ENCODE results near the gene AATF. TPM values are rescaled to one million over a fixed set of nuclear protein-coding genes. Genes with fewer than 3 reads are reported as not detected.
"Not testable (repeated sequence)": the region's sequence is repeated elsewhere in the genome, so short reads cannot be mapped to it uniquely, and the experiment has no call there.

Gene AATF
- total RNA-seq, 1 experiment from 2014 or later: 54.4 TPM

- no peak for DNase-seq (ENCODE audit: low read depth, low spot score)
- in situ Hi-C loops (cut with HindIII; ENCODE audit: low pct_unique_long_range_greater_than_20kb, low sequenced_read_pairs): no loop called here
Measured at GRCh38 chr17:37052450-37052849, 103.7 kb downstream of the AATF start.

GRCh38 chr17:37054894-37055293 is 106.1 kb downstream of the AATF start:
- in situ Hi-C loops (cut with HindIII; ENCODE audit: low pct_unique_long_range_greater_than_20kb, low sequenced_read_pairs): no loop called here
- peak; percentile 5 for DNase-seq (ENCODE audit: low read depth, low spot score)

GRCh38 chr17:37056622-37057021 is 107.9 kb downstream of the AATF start:
- in situ Hi-C loops (cut with HindIII; ENCODE audit: low pct_unique_long_range_greater_than_20kb, low sequenced_read_pairs): no loop called here
- DNase-seq (ENCODE audit: low read depth, low spot score): no peak

- in situ Hi-C loops (cut with HindIII; ENCODE audit: low pct_unique_long_range_greater_than_20kb, low sequenced_read_pairs): no loop called here
- DNase-seq (ENCODE audit: low read depth, low spot score): no peak
Measured at GRCh38 chr17:37059493-37059892, 110.7 kb downstream of the AATF start.

- DNase-seq (ENCODE audit: low read depth, low spot score): no peak
- in situ Hi-C loops (cut with HindIII; ENCODE audit: low pct_unique_long_range_greater_than_20kb, low sequenced_read_pairs): no loop called here
Measured at GRCh38 chr17:37060094-37060493, 111.3 kb downstream of the AATF start.

- no peak for DNase-seq (ENCODE audit: low read depth, low spot score)
- in situ Hi-C loops (cut with HindIII; ENCODE audit: low pct_unique_long_range_greater_than_20kb, low sequenced_read_pairs): no loop called here
Measured at GRCh38 chr17:37060928-37061327, 112.2 kb downstream of the AATF start.

GRCh38 chr17:37062021-37062420 is 113.3 kb downstream of the AATF start:
- DNase-seq (ENCODE audit: low read depth, low spot score): no peak
- in situ Hi-C loops (cut with HindIII; ENCODE audit: low pct_unique_long_range_greater_than_20kb, low sequenced_read_pairs): no loop called here

GRCh38 chr17:37064206-37064605 is 115.5 kb downstream of the AATF start:
- in situ Hi-C loops (cut with HindIII; ENCODE audit: low pct_unique_long_range_greater_than_20kb, low sequenced_read_pairs): no loop called here
- DNase-seq (ENCODE audit: low read depth, low spot score): no peak

- DNase-seq (ENCODE audit: low read depth, low spot score): no peak
- in situ Hi-C loops (cut with HindIII; ENCODE audit: low pct_unique_long_range_greater_than_20kb, low sequenced_read_pairs): no loop called here
Measured at GRCh38 chr17:37064956-37065355, 116.2 kb downstream of the AATF start.

- DNase-seq (ENCODE audit: low read depth, low spot score): no peak
- in situ Hi-C loops (cut with HindIII; ENCODE audit: low pct_unique_long_range_greater_than_20kb, low sequenced_read_pairs): no loop called here
Measured at GRCh38 chr17:37065486-37066321, 117.0 kb downstream of the AATF start.

- in situ Hi-C loops (cut with HindIII; ENCODE audit: low pct_unique_long_range_greater_than_20kb, low sequenced_read_pairs): no loop called here
- DNase-seq (ENCODE audit: low read depth, low spot score): no peak
Measured at GRCh38 chr17:37066322-37067255, 117.8 kb downstream of the AATF start.

- in situ Hi-C loops (cut with HindIII; ENCODE audit: low pct_unique_long_range_greater_than_20kb, low sequenced_read_pairs): no loop called here
- no peak for DNase-seq (ENCODE audit: low read depth, low spot score)
Measured at GRCh38 chr17:37067555-37068111, 118.9 kb downstream of the AATF start.

GRCh38 chr17:37068266-37068665 is 119.5 kb downstream of the AATF start:
- in situ Hi-C loops (cut with HindIII; ENCODE audit: low pct_unique_long_range_greater_than_20kb, low sequenced_read_pairs): no loop called here
- DNase-seq (ENCODE audit: low read depth, low spot score): no peak

GRCh38 chr17:37069087-37069486 is 120.3 kb downstream of the AATF start:
- DNase-seq (ENCODE audit: low read depth, low spot score): no peak
- in situ Hi-C loops (cut with HindIII; ENCODE audit: low pct_unique_long_range_greater_than_20kb, low sequenced_read_pairs): no loop called here

GRCh38 chr17:37073464-37073863 is 124.7 kb downstream of the AATF start:
- DNase-seq (ENCODE audit: low read depth, low spot score); in situ Hi-C loops (cut with HindIII; ENCODE audit: low pct_unique_long_range_greater_than_20kb, low sequenced_read_pairs): not testable (repeated sequence)

GRCh38 chr17:37079065-37079708 is 130.4 kb downstream of the AATF start:
- in situ Hi-C loops (cut with HindIII; ENCODE audit: low pct_unique_long_range_greater_than_20kb, low sequenced_read_pairs): no loop called here
- no peak for DNase-seq (ENCODE audit: low read depth, low spot score)

GRCh38 chr17:37079735-37080134 is 131.0 kb downstream of the AATF start:
- in situ Hi-C loops (cut with HindIII; ENCODE audit: low pct_unique_long_range_greater_than_20kb, low sequenced_read_pairs): no loop called here
- no peak for DNase-seq (ENCODE audit: low read depth, low spot score)

- no peak for DNase-seq (ENCODE audit: low read depth, low spot score)
- in situ Hi-C loops (cut with HindIII; ENCODE audit: low pct_unique_long_range_greater_than_20kb, low sequenced_read_pairs): no loop called here
Measured at GRCh38 chr17:37081287-37081686, 132.5 kb downstream of the AATF start.
